Measurements from ENCODE around the gene IFT122.
"Not testable (repeated sequence)": the region's sequence is repeated elsewhere in the genome, so short reads cannot be mapped to it uniquely, and the experiment has no call there.

The IFT122 gene, protein sequence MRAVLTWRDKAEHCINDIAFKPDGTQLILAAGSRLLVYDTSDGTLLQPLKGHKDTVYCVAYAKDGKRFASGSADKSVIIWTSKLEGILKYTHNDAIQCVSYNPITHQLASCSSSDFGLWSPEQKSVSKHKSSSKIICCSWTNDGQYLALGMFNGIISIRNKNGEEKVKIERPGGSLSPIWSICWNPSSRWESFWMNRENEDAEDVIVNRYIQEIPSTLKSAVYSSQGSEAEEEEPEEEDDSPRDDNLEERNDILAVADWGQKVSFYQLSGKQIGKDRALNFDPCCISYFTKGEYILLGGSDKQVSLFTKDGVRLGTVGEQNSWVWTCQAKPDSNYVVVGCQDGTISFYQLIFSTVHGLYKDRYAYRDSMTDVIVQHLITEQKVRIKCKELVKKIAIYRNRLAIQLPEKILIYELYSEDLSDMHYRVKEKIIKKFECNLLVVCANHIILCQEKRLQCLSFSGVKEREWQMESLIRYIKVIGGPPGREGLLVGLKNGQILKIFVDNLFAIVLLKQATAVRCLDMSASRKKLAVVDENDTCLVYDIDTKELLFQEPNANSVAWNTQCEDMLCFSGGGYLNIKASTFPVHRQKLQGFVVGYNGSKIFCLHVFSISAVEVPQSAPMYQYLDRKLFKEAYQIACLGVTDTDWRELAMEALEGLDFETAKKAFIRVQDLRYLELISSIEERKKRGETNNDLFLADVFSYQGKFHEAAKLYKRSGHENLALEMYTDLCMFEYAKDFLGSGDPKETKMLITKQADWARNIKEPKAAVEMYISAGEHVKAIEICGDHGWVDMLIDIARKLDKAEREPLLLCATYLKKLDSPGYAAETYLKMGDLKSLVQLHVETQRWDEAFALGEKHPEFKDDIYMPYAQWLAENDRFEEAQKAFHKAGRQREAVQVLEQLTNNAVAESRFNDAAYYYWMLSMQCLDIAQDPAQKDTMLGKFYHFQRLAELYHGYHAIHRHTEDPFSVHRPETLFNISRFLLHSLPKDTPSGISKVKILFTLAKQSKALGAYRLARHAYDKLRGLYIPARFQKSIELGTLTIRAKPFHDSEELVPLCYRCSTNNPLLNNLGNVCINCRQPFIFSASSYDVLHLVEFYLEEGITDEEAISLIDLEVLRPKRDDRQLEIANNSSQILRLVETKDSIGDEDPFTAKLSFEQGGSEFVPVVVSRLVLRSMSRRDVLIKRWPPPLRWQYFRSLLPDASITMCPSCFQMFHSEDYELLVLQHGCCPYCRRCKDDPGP

DNA sequence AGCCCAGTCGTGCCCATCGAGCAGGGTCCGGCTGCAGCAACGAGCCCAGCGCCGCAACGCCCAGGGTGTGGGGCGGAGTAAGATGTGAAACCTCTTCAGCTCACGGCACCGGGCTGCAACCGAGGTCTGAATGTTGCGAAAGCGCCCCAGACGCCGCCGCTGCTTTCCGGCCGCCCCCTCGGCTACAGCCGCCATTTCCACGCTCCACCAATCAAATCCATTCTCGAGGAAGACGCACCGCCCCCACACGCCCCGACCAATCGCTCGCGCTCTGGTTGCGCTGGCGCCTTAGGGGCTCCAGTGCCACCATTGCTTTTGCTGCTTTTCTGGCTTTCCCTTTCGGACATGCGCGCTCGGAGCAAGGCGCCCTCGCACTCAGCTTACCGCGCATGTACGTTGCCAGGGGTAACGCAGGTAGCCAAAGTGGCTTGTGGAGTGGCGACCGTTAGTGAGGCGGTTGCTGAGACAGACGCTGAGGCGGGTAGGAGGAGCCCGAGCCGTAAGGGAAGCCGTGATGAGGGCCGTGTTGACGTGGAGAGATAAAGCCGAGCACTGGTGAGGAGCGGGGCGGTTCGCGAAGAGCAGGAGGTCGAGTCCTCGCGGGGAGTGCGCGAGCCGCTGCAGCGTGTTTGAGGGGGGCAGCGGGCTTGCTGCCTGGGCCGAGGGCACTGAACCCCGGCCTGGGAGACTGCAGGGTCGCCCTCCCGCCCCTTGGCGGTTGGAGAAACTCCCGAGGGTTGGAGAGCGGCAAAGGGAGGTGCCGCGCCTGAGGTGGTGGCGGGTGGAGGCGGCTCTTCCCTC is at the start of gene IFT122, which contains the start of gene MBD4:
Gene IFT122, plus strand, starts transcription at position 408 of the 801 bp plus-strand sequence. Its CDS starts 107 bp downstream, at position 515.
Gene MBD4, minus strand, starts transcription at position 132 of the 801 bp plus-strand sequence. Its CDS starts 115 bp downstream, at position 17.
- DNase-seq = peak; percentile 99

DNA sequence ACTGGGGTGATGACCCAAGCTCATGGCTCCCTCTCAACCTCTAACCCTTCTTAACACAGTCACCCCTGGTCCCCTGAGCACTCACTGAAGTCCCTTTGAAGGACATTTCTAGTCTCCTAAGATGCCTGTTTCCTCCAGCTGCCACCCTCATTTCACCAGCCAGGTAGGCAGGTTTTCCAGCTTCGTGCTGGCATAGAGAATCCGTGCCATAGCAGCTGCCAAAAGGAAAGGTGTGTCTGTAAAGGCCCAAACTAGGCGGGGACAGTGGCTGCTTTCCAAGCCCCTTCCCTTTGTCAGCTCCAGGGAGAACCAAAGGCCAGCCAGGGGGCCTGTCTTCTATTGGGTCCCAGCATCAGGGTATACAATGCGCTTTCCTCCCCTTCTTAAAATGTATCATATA is 48.4 kb upstream of the IFT122 start:
- not testable (repeated sequence) for DNase-seq

DNA sequence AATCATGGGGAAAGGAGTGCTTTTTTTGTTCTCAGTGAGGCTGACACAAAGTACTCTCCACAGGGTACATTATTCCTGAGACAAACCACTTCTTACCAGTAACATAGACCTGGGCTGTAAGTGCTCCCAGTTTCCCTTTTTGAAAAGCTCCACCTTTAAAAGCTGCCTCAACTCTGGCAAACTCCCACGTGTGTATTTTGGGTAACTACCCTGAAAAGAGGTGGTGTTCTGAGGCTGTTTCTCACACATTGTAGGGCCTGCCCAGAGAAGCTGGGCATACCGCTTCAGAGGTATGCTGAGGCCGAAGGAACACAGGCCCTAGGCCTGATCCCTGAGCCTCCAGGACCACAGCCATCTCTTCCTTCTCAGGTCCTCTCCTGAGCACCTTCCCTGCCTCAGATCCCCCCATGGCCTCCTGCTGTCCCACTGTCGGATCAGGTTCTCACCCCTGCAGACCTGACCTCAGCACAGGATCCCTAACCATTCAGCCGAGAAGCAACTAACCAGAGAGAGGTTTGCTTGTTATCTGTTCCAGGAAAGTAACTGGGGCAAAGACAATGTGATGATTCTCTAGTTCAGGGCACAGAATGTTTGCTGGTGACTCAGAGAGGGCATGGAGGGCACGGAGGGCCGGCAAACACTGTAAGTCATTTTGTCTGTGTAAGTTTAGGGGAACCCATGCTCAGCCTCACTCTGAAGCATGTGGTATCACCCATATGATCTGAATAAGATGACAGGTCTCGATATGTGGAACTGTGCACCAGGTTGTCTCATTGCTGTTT is 47.7 kb upstream of the IFT122 start:
- not testable (repeated sequence) for DNase-seq

DNA sequence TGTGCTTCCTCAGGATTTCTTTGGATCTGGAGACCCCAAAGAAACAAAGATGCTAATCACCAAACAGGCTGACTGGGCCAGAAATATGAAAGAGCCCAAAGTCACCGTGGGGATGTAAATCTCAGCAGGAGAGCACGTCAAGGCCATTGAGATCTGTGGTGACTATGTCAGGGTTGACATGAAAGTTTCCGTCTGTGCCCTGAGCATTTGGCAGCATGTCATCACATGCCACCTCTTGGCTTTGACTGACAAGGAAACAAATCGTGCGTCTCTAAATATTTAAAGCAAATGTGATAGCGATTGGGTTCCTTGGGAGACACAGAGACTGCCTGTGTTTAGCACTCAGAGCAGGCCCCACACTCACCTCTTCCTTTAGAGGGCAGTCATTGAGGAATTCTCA is 46.8 kb upstream of the IFT122 start:
- DNase-seq = no peak

DNA sequence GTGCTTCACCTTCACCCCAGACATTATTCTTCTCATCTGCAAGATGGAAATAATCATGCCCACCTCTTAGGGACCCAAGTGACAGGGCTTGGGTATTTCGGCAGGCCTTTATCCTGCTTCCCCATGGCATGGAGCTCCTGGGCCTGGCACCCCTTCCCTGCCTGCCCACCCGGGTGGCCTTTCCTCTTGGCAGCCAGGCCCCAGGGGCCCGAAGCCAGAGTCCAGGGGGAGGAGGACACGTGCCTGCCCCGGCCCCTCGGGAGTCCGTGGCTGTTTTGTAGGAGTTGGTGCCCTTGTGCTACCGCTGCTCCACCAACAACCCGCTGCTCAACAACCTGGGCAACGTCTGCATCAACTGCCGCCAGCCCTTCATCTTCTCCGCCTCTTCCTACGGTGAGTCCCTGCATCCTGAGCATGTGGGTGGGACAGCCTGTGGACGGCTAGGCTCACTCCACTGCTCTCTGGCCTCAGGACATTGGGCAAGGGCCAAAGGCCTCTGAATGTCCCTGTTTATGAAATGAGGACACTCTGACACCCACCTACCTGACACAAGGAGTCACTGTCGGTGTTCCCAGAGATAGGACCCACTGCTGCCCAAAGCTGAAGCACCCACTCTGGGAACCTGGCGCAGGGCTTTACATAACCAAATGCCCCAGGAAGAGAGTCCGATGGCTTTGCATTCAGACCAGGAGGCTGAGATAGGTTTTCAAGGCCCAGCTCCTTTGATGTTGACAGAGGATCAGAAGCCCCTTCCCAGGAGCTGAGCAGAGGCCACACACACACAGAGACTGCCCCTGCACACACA is 46.1 kb upstream of the IFT122 start:
- DNase-seq = not testable (repeated sequence)

DNA sequence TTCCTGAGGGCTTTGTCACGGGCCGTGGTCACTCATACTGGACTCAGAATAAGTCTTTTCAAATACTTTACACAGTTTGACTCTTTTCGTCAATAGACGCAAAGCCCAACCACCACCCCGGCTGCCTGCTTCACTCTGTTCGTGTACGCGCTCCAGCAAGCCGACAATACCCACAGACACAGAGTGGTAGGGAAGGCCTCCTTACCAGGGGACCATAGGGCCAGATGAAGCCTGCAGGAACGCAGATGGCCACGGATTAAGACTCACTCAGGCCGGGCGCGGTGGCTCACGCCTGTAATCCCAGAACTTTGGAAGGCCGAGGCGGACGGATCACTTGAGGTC is 41.2 kb upstream of the IFT122 start:
- peak; percentile 6 for DNase-seq

DNA sequence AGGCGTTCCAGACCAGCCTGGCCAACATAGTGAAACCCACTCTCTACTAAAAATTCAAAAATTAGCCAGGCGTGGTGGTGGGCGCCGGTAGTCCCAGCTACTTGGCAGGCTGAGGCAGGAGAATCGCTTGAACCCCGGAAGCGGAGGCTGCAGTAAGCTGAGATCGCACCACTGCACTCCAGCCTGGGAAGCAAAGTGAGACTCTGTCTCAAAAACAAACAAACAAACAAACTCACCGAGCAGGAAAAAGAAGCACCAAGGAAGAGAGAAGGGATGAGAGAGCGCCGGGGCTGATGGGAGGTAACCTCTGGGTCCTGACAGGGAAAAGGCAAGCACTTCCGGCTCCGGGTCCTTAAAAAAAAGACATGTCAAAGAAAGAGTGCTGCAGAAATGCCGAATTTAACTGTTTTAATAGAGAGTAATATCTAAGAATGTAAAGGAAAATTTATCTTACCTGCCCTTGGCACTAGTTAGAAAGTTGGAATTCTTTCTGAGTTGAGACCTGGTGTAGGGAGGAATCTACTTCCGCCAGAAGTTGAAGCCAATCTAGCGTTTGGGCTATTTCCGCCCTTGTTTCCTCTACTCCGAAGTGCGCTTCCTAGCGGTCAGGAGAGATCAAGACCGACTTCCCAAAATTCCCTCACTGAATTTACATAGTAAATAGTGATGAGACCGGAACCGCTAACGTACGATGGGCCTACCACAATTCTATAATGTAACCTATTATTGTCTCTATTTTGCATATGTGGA is 40.7 kb upstream of the IFT122 start:
- DNase-seq = peak; percentile 91

DNA sequence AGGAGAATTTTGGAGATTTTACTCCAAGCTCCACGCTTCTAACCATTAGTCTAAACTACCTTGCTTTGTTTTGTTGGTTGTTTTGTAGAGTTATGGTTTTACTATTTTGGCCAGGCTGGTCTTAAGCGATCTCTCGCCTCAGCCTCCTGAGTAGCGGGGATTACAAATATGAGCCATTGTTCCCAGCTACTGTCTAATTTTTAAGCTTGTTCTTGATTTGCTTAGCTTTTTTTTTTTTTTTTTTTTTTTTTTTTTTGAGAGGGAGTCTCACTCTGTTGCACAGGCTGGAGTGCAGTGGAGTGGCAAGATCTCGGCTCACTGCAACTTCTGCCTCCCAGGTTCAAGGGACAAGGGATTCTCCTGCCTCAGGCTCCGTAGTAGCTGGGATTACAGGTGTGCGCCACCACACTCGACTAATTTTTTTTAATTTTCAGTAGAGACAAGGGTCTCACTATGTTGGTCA is 40.1 kb upstream of the IFT122 start:
- no peak for DNase-seq

DNA sequence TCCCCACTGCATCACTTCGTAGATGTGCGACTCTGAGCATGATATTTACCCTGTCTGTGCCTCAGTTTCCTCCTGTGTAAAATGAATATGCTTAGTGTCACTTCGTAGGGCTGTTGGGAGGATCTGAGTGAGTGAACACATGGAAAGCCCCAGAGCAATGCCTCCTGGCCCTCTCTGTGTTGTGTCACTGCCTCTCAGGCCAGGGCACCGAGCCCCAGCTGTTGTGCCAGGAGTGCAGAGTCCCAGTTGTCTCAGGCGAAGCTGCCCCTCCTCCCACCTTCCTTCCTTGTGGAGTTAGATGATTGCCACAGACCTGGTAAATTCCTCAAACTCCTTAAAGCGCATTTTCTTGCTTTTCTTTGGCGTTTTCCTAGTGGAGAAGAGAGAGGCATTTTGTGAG is 37.8 kb upstream of the IFT122 start:
- no peak for DNase-seq

DNA sequence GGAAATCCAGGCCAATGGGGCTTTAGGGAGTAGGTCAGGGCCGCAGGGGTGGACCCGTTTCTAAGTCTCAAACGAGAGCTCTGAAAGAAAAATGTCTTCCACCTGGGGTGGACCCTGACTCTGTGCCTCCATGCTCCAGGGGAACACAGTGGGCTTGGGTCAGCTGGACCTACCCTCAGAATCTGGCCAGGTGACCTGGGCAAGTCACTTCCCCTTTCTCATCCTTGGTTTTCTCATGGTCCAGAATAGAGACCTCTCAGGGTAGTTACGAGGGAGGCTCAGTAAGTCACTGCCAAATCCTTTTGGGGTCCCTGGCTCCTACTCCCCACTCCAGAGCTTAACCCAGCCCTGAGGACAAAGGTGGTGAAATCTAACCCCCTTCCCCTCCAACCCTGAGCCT is 37.4 kb upstream of the IFT122 start:
- no peak for DNase-seq

DNA sequence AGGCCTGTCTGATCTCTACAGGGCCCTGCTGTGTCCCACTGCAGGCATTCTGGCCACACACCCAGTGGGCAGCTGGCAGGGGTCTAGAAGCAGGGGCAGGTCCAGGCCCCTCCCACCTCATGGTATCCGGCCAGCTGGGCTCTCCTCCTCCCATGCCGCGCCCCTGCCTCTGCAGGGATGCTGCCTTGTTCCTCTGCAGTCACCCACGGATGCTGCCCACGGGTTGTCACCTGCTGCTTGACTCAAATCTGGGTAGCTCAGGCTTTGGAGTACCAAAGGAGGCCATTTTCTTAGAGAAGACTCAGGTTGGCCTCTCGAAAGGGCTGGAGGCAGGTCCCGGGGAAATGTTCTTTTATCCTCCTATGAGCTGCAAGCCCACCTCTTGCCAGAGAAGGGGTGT is 36.6 kb upstream of the IFT122 start:
- DNase-seq = no peak

DNA sequence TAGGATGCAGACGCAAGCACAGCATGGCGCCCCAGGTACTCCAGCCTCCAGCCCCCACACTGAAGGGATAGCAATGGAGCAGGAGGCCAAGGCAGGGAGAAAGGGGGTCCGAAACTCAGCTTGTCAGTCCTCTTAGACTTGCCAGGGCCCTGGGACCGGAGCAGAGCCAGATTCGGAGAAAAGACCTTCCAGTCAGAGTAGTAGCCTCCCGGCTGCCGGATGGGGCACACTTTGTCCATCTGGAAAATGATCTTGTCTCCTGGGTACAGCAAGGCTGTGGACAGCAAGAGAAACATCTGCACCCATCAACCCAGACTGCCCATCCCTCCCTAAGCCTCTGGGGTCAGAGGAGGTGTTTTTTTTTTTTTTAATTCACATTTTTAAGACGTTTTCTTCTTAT is 35.9 kb upstream of the IFT122 start:
- no peak for DNase-seq

DNA sequence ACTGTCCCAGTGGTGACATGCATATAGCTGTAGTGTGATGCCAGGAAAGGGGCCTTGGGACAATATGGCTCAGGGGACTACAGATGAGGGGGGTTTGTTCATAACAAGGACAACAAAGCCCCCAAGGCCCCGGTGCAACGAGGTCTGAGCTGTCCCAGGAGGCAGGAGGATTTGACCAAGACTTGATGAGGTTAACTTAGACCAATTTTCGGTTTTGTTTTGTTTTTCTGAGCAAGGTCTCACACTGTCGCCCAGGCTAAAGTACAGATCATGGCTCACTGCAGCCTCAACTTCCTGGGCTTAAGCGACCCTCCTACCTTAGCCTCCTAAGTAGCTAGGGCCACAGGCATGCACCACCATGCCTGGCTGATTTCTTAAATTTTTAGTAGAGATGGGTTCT is 35.4 kb upstream of the IFT122 start:
- no peak for DNase-seq

DNA sequence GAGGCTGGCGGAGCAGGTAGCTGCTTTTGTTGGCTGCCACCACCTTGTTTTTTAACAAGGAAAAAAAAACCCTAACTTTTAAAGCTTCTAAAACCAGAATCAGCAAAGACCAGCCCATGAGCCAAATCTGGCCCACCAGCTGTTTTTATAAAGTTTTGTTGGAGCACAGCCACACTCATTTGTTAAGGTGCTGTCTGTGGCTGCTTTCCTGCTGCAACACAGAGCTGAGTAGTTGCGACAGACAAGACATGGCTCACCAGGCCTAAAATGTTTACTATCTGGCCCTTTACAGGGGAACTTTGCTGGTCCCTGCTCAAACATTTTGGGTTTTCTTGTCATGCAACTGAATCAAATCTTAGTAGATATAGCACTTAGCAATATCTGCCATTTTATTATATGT is 30.5 kb upstream of the IFT122 start:
- no peak for DNase-seq

DNA sequence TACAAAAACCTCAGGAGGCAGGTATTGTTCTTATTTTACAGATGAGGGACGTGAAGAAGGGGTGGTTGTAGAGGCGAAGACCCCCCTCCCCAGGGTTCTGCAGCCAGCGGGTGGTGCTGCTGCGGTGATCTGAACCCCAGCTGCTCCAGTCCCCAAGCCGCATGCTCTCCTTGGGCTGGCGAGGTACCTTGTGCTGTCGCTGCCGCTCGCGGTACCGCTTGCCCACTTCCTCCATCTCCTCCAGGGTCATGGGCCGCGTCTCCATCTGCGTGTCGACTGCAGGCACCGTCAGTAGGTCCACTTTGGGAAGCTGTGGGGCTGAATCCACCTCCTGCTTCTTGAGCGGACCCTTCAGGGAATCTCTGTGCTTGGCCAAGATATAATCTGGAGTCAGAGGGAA is 29.1 kb upstream of the IFT122 start:
- DNase-seq = no peak

DNA sequence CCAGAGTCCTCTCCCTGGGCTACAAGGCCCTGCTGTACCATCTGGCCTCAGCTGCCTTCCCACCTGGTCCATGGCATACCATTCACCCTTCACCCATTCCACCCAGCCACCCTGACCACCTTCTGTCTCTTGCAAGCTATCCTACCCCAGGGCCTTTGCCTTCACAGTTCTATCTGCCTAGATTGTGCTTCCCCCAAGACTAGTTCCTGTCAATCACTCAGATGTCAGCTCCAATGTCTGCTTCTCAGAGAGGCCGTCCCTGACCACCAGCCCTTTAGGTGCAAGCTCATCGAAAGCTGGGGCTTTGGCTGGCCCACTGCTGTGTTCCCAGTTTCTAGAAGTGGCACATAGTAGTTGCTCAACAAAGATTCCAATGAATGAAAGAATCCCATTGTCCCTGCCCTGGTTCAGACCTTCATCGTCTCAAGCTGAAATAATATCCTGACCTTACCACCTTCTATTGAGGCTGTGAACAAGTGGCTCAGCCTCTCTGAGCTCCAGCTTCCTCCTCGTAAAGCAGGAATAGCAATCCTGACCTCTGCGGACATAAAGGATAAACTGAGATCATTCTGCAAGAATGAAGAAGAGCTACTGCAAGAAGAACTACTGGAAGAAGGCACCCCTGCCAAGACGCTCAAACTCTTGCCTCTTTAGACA is 27.4 kb upstream of the IFT122 start:
- no peak for DNase-seq

DNA sequence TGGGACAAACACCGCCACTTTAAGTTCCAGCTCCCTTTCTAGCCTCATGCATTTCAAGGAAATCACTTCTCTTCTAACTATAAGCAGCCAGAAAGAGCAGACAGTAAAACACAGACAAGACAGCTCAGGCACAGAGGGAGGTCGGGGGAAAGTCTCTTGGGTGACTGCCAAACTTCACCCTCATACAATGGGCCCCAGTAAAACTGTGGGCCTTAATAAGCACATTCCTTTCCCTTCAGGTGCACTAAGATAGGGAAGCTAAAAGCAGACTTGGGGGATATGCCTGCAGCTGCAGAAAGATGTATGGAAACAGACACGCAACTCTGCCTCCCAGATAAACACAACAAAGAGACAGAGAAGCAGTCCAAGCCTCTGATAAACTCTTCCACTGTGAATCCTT is 26.8 kb upstream of the IFT122 start:
- not testable (repeated sequence) for DNase-seq

DNA sequence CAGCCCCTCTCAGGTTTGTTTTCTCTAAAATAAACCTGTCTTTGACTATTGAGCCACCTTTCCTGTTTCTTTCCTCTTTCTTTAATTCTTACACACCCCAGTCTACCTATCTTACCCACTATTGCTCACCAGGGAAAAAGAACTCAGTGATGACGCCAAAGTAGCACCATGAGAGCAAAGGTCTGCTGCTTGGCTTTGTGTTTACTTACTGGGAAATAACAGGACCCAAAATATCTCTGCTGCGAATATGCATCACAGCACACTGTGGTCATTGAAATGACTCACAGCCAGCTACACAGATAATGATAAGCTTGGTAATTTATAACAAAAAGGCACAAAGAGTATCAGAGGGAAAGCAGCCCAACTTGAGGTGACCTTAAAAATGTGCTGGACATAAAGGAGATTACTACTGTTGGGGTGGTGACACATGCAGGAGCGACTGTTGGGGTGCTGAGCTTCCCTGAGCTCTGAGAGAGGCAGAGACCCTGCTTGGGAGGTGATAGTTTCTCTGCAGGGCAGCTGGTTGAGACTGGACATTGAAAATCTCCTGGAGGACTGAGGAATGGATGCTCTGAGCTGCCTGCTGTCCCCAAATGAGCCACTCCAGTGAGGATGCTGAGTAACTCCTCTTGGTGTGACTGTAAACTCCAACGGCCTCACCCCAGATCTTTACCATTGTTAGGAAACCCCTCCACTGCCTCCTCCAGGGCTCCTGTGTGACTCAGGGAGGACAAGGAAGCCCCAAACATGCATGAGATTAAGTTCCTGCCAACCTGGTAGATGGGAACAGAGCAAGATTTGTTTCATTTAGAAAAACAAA is 26.1 kb upstream of the IFT122 start:
- DNase-seq = peak; percentile 14

Data from activated CD4-positive, alpha-beta T cell treated with anti-CD3 and anti-CD28 coated beads, Interleukin-2, Interleukin-6, amounts not matched to agents 100 ng/mL and 50 ng/mL, durations not matched to agents 16 hours and 8 hours (primary cell).